A673 (cell line): ENCODE results near the gene PHEX. TPM values are rescaled to one million over a fixed set of nuclear protein-coding genes. Genes with fewer than 3 reads are reported as not detected.

ENCODE experiments used
- BruUV-seq: library from RNA; stranded (reverse); fragments of 400-500 nt; replicated peaks from 2 replicates; lab custom pipeline; 2021; lab: Mats Ljungman, UMichigan
- CTCF ChIA-PET: fragments of 300-600 bp; sonication (Branson Sonifier 250); formaldehyde crosslinking; loops from one replicate; lab custom pipeline; 2022; ENCODE audit warnings: antibody characterized with exemption; lab: Charles Lee
- POLR2A ChIA-PET: fragments of 300-600 bp; sonication (Branson Sonifier 250); formaldehyde crosslinking; loops from one replicate; lab custom pipeline; 2022; ENCODE audit warnings: antibody characterized with exemption; ENCODE audit not compliant: low non-redundant PET; lab: Charles Lee
- DNase-seq: peaks from one replicate; pipeline ENCODE4 v3.0.0-alpha.2; 2015; ENCODE audit warnings: low spot score
- H3K27ac ChIP-seq: fragments of 200-600 bp; sonication (generic); 2 replicates; pipeline ENCODE4 v1.5.1; 2016; ENCODE audit warnings: mixed run types, low read depth, mild to moderate bottlenecking, mixed read lengths, antibody characterized with exemption, low read length; ENCODE audit not compliant: poor library complexity, severe bottlenecking
- H3K27me3 ChIP-seq: fragments of 200-600 bp; sonication (generic); replicated peaks from 2 replicates; pipeline ENCODE4 v1.6.1; 2017; ENCODE audit warnings: mixed run types, low read depth, mild to moderate bottlenecking, mixed read lengths, antibody characterized with exemption, low read length; ENCODE audit not compliant: insufficient read depth, poor library complexity
- H3K36me3 ChIP-seq: fragments of 200-600 bp; sonication (generic); 2 replicates; pipeline ENCODE4 v1.6.1; 2016; ENCODE audit warnings: mixed run types, mild to moderate bottlenecking, mixed read lengths, antibody characterized with exemption, low read length; ENCODE audit not compliant: insufficient read depth, poor library complexity, severe bottlenecking
- H3K4me1 ChIP-seq: fragments of 200-600 bp; sonication (generic); 2 replicates; pipeline ENCODE4 v1.6.1; 2017; ENCODE audit warnings: mixed run types, mild to moderate bottlenecking, mixed read lengths, antibody characterized with exemption, low read length; ENCODE audit not compliant: insufficient read depth, poor library complexity, severe bottlenecking
- H3K4me3 ChIP-seq: fragments of 200-600 bp; sonication (generic); 2 replicates; pipeline ENCODE4 v1.5.1; 2016; ENCODE audit warnings: low read depth, mixed run types, mild to moderate bottlenecking, mixed read lengths, low read length; ENCODE audit not compliant: poor library complexity, severe bottlenecking
- H3K9me3 ChIP-seq: fragments of 200-600 bp; sonication (generic); 2 replicates; pipeline ENCODE4 v1.6.1; 2016; ENCODE audit warnings: mixed run types, low read depth, mild to moderate bottlenecking, mixed read lengths, antibody characterized with exemption, low read length; ENCODE audit not compliant: poor library complexity, severe bottlenecking
- EZH2 ChIP-seq: fragments of 200-600 bp; sonication (generic); IDR thresholded peaks from 2 replicates; pipeline ENCODE4 v1.6.1; 2017; ENCODE audit warnings: borderline replicate concordance, low read depth, mild to moderate bottlenecking, mixed read lengths, antibody characterized with exemption, low read length; ENCODE audit not compliant: poor library complexity, severe bottlenecking
- intact Hi-C: fragments of 100-400 bp; cut with micrococcal nuclease; formaldehyde crosslinking; loops from one replicate; pipeline ENCODE4 v1.10.0; 2022; ENCODE audit not compliant: unreplicated experiment
- total RNA-seq: library from RNA; stranded (reverse); gene quantifications from 2 replicates; pipeline ENCODE4 v1.2.3, GENCODE V29; 2021
- TF ChIP-seq, protein P1 (sequence below): fragments of 300-800, 200-600 bp; sonication (generic); conservative IDR thresholded peaks from 2 replicates; pipeline ENCODE4 v1.5.1; 2017; ENCODE audit warnings: low read depth, mild to moderate bottlenecking, antibody characterized with exemption, low read length, moderate library complexity, mixed read lengths

PHEX gene
- total RNA-seq, 1 experiment from 2014 or later: 0.43 TPM

GRCh38 chrX:22193851-22194659 is 161.9 kb downstream of the PHEX start:
- peak; percentile 19 for DNase-seq

GRCh38 chrX:22194660-22194945 is 162.5 kb downstream of the PHEX start:
- intact Hi-C loops: loop anchor here (5.0 to 10.0 kb wide), 2 partner anchors 207 to 1670 kb away; no protein-coding TSS in a partner anchor
- POLR2A ChIA-PET: no interaction called here
- BruUV-seq: no TSS peak

More at GRCh38 chrX:22193851-22194659, 161.9 kb downstream of the PHEX start:
- no TSS peak for BruUV-seq
- intact Hi-C loops: loop anchor here (5.0 to 10.0 kb wide), 2 partner anchors 207 to 1669 kb away; no protein-coding TSS in a partner anchor
- Histone ChIP-seq H3K27me3 (no peaks in the 10 kb centered on the region), H3K36me3 (no peaks in the 10 kb centered on the region), H3K4me1 (no peaks in the 10 kb centered on the region), H3K9me3 (no peaks in the 10 kb centered on the region), H3K27ac (no peak overlapping the region), H3K4me3 (no peak overlapping the region)
- no peak for TF ChIP-seq EZH2
- TF ChIP-seq, protein P1, sequence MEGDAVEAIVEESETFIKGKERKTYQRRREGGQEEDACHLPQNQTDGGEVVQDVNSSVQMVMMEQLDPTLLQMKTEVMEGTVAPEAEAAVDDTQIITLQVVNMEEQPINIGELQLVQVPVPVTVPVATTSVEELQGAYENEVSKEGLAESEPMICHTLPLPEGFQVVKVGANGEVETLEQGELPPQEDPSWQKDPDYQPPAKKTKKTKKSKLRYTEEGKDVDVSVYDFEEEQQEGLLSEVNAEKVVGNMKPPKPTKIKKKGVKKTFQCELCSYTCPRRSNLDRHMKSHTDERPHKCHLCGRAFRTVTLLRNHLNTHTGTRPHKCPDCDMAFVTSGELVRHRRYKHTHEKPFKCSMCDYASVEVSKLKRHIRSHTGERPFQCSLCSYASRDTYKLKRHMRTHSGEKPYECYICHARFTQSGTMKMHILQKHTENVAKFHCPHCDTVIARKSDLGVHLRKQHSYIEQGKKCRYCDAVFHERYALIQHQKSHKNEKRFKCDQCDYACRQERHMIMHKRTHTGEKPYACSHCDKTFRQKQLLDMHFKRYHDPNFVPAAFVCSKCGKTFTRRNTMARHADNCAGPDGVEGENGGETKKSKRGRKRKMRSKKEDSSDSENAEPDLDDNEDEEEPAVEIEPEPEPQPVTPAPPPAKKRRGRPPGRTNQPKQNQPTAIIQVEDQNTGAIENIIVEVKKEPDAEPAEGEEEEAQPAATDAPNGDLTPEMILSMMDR: no peak
- POLR2A ChIA-PET: no interaction called here
- CTCF ChIA-PET: no interaction called here

DNA sequence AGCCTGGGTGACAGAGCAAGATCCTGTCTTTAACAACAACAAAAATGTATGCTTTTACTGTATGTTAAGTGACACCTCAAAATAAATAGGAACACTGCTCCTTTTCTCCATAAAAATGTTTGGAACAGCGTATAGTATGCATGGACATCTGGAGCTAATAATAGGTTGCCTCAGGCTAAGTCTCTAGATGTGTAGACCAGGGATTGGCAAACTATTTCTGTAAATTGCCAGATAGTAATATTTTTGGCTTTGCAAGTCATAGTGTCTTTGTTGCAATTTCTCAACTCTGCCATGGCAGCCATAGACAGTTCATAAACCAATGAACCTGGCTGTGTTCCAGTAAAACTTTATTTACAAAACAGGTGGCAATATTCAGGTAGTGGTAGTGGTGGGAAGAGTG is 164.0 kb downstream of the PHEX start:
- DNase-seq: no peak
- Histone ChIP-seq H3K36me3 (no peaks in the 10 kb centered on the region), H3K4me1 (no peaks in the 10 kb centered on the region), H3K27me3 (no peaks in the 10 kb centered on the region), H3K9me3 (no peaks in the 10 kb centered on the region), H3K27ac (no peak overlapping the region), H3K4me3 (no peak overlapping the region)
- intact Hi-C loops: loop anchor here (10.0 kb wide), 1 partner anchor 1671 kb away; no protein-coding TSS in a partner anchor
- TF ChIP-seq EZH2: no peak
- TF ChIP-seq, protein P1: no peak
- POLR2A ChIA-PET: no interaction called here
- BruUV-seq: no TSS peak
- CTCF ChIA-PET: no interaction called here

More at GRCh38 chrX:22194660-22194945, 162.5 kb downstream of the PHEX start:
- Histone ChIP-seq H3K27me3 (no peaks in the 10 kb centered on the region), H3K9me3 (no peaks in the 10 kb centered on the region), H3K4me3 (no peak overlapping the region), H3K4me1 (no peaks in the 10 kb centered on the region), H3K36me3 (no peaks in the 10 kb centered on the region), H3K27ac (no peak overlapping the region)
- TF ChIP-seq EZH2: no peak
- TF ChIP-seq, protein P1: no peak
- CTCF ChIA-PET: no interaction called here
- no peak for DNase-seq
